ENCODE results near the gene DNM2. TPM values are rescaled to one million over a fixed set of nuclear protein-coding genes. Genes with fewer than 3 reads are reported as not detected.

The DNM2 gene
- total and polyA plus RNA-seq, 2 of the 13 experiments (the other 11 are each of a cell fraction or from before 2014, with no cell fraction given): 41.7 to 59.8 TPM

DNA sequence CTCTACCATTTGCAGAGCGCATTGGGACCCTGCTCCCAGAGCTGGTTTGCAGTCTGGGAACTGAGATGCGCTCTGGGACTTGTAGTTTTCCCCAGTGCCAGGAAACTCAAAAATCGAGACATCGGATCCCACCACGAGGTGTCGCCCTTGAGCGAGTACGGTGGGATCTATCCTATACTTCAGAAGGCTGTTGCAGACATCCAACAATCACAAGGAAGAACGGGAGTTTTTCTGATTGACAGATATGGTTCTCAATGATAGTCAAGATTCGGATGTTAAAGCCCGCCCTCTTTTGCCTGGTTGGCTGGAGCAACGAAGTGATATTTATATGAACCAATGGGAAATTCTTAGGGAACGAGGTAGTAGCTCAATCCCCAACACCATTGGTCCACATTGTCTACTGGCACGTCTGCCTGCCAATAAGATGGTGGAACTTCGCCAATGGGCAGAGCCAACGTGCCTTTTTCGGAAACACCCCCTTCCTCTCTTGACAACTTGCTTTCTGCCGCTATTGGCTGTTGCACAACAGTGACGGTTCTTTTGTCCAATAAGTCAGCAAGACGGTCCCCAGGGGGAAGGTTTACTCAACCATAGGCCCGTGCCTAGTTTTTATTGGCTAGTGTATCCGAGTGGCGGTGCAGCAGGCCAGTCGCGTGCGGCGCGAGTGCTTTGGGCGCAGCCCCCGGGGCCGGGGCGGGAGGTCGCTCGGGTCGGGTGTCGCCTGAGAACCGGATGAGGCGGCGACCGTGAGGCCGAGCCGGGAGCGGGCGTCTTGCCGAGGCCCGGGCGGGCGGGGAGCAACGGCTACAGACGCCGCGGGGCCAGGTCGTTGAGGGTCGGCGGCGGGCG is at the start of gene DNM2 (continued):
- TF ChIP-seq GATAD1 (CRISPR knock-in tag; IDR thresholded peaks at IDR 0.05): peak; percentile 68
- TF ChIP-seq, protein P1, sequence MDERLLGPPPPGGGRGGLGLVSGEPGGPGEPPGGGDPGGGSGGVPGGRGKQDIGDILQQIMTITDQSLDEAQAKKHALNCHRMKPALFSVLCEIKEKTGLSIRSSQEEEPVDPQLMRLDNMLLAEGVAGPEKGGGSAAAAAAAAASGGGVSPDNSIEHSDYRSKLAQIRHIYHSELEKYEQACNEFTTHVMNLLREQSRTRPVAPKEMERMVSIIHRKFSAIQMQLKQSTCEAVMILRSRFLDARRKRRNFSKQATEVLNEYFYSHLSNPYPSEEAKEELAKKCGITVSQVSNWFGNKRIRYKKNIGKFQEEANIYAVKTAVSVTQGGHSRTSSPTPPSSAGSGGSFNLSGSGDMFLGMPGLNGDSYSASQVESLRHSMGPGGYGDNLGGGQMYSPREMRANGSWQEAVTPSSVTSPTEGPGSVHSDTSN (CRISPR knock-in tag; IDR thresholded peaks at IDR 0.05): peak; percentile 98
- TF ChIP-seq, protein P2, sequence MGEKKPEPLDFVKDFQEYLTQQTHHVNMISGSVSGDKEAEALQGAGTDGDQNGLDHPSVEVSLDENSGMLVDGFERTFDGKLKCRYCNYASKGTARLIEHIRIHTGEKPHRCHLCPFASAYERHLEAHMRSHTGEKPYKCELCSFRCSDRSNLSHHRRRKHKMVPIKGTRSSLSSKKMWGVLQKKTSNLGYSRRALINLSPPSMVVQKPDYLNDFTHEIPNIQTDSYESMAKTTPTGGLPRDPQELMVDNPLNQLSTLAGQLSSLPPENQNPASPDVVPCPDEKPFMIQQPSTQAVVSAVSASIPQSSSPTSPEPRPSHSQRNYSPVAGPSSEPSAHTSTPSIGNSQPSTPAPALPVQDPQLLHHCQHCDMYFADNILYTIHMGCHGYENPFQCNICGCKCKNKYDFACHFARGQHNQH (CRISPR knock-in tag; IDR thresholded peaks at IDR 0.05): peak; percentile 86
- TF ChIP-seq, protein P3, sequence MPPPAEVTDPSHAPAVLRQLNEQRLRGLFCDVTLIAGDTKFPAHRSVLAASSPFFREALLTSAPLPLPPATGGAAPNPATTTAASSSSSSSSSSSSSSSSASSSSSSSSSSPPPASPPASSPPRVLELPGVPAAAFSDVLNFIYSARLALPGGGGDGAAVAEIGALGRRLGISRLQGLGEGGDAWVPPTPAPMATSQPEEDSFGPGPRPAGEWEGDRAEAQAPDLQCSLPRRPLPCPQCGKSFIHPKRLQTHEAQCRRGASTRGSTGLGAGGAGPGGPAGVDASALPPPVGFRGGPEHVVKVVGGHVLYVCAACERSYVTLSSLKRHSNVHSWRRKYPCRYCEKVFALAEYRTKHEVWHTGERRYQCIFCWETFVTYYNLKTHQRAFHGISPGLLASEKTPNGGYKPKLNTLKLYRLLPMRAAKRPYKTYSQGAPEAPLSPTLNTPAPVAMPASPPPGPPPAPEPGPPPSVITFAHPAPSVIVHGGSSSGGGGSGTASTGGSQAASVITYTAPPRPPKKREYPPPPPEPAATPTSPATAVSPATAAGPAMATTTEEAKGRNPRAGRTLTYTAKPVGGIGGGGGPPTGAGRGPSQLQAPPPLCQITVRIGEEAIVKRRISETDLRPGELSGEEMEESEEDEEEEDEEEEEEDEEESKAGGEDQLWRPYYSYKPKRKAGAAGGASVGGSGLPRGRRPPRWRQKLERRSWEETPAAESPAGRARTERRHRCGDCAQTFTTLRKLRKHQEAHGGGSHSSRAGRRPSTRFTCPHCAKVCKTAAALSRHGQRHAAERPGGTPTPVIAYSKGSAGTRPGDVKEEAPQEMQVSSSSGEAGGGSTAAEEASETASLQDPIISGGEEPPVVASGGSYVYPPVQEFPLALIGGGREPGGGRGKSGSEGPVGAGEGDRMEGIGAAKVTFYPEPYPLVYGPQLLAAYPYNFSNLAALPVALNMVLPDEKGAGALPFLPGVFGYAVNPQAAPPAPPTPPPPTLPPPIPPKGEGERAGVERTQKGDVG (CRISPR knock-in tag; IDR thresholded peaks at IDR 0.05; ENCODE audit: borderline replicate concordance): no peak
- 0 out of 2 replicates have a peak, but pooled peaks have one; percentile 42 for TF ChIP-seq ZNF570 (CRISPR knock-in tag; IDR thresholded peaks at IDR 0.05; ENCODE audit: borderline replicate concordance)
- peak; percentile 21; the same call in 1 of the 2 replicates for TF ChIP-seq TBX2 (CRISPR knock-in tag; IDR thresholded peaks at IDR 0.05; ENCODE audit: borderline replicate concordance)
- peak; percentile 86 for TF ChIP-seq IRF2 (CRISPR knock-in tag; IDR thresholded peaks at IDR 0.05)
- no peak for TF ChIP-seq ZNF773 (CRISPR knock-in tag; IDR thresholded peaks at IDR 0.05; ENCODE audit: borderline replicate concordance)
- TF ChIP-seq RBM22 (optimal IDR thresholded peaks at IDR 0.05; ENCODE audit: low read length): no peak
- TF ChIP-seq ZEB1 (IDR thresholded peaks at IDR 0.05; ENCODE audit: insufficient replicate concordance, low read depth): no peak
- TF ChIP-seq ZNF556 (CRISPR knock-in tag; IDR thresholded peaks at IDR 0.05; ENCODE audit: borderline replicate concordance): no peak
- no peak for TF ChIP-seq ZNF33B (CRISPR knock-in tag; IDR thresholded peaks at IDR 0.05)
- 0 out of 2 replicates have a peak, but pooled peaks have one; percentile 65 for TF ChIP-seq ZNF792 (CRISPR knock-in tag; IDR thresholded peaks at IDR 0.05)
- TF ChIP-seq ZNF331 (CRISPR knock-in tag; IDR thresholded peaks at IDR 0.05): peak; percentile 66; the same call in 1 of the 2 replicates
- TF ChIP-seq, protein P4, sequence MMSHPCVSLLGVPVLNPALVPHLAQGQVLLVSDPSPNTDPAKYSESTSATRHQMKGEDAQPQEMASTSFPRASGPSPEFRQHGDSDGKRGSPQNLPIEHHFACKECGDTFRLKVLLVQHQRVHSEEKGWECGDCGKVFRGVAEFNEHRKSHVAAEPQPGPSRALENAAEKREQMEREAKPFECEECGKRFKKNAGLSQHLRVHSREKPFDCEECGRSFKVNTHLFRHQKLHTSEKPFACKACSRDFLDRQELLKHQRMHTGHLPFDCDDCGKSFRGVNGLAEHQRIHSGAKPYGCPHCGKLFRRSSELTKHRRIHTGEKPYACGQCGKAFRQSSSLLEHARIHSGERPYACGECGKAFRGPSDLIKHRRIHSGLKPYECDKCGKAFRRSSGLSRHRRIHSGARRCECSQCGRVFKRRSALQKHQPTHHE (CRISPR knock-in tag; IDR thresholded peaks at IDR 0.05; ENCODE audit: borderline replicate concordance): no peak
- TF ChIP-seq ZNF670 (CRISPR knock-in tag; IDR thresholded peaks at IDR 0.05; ENCODE audit: borderline replicate concordance): no peak
- no peak for TF ChIP-seq ZNF839 (CRISPR knock-in tag; IDR thresholded peaks at IDR 0.05; ENCODE audit: borderline replicate concordance)
- TF ChIP-seq MED13 (CRISPR knock-in tag; IDR thresholded peaks at IDR 0.05): no peak
- TF ChIP-seq TEAD3 (CRISPR knock-in tag; optimal IDR thresholded peaks at IDR 0.05; ENCODE audit: borderline replicate concordance): peak; percentile 14
- TF ChIP-seq MAFK (conservative IDR thresholded peaks at IDR 0.05 in 1 of 2, IDR thresholded peaks at IDR 0.05 in 1 of 2; ENCODE audit: low read length in 2 of 2): no peak
- no peak for TF ChIP-seq ZIK1 (CRISPR knock-in tag; IDR thresholded peaks at IDR 0.05; ENCODE audit: borderline replicate concordance, low read depth)
- no peak for TF ChIP-seq DNMT1 (CRISPR knock-in tag; IDR thresholded peaks at IDR 0.05)
- TF ChIP-seq MED8 (CRISPR knock-in tag; IDR thresholded peaks at IDR 0.05; ENCODE audit: insufficient replicate concordance): no peak
- TF ChIP-seq ZFP36L2 (CRISPR knock-in tag; IDR thresholded peaks at IDR 0.05): no peak

Data from HepG2 (cell line).